ENCODE results near the gene BCL6B.

The BCL6B gene

DNA sequence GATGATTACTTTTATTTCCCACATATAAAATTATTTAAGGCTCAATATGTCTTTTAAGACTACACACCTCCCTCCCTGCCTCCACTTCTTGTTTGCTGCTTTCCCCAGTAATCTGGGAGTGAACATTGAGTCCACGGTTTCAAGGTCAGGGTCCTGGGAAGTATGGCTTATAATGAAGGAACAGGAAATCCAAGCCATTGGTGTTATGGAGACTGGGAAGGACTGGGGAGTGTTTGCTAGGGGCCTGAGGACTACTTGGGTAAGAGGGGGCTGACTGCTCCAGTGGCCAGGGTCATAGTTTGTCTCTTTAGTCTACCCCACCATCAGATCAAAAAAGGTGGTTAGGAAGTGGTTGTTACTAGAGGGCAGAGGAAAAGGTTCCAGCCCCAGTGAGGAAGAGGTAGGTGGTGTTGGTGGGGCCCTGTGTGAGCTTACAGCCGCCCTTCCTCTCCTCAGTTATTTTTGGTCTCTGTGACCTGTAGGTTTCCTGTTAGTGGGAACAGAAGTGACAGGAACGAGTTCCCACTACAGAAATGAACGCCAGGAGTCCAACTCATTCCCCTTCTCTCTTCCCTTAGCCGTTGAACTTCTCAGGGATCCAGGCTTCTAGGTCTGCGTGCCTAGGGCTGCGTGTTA, 12.2 kb downstream of the BCL6B start:
- H3K4me1 ChIP-seq (ENCODE audit: control insufficient read depth, insufficient read depth, low read length) = 0 out of 2 replicates have a peak, but pooled peaks cover 6% of the 10 kb centered on the region
- H3K36me3 ChIP-seq (ENCODE audit: control insufficient read depth, insufficient read depth, low read length) = no peaks in the 10 kb centered on the region
- H3K27me3 ChIP-seq (ENCODE audit: control insufficient read depth, insufficient read depth, low read length) = no peaks in the 10 kb centered on the region
- H3K4me3 ChIP-seq (ENCODE audit: low read depth, low read length) = peak overlapping the region; percentile 79
- no peaks in the 10 kb centered on the region for H3K9me3 ChIP-seq (ENCODE audit: control insufficient read depth, insufficient read depth, low read length)
- 0 out of 2 replicates have a peak overlapping the region, but pooled peaks have one; percentile 11 for H3K9ac ChIP-seq (ENCODE audit: low read depth, low read length)
- peak overlapping the region; percentile 36 for H3K27ac ChIP-seq (ENCODE audit: low read depth, low read length)

GRCh38 chr17:7035591-7036368, 12.9 kb downstream of the BCL6B start, which contains the start of gene SLC16A13:
TSS of gene SLC16A13 (plus strand) at chr17:7036015. CDS start at chr17:7036383, 368 bp downstream.
- peak within 1 kb of the TSS; percentile 79 for H3K4me3 ChIP-seq (ENCODE audit: low read depth, low read length)
- no peaks in the 10 kb centered on the region for H3K9me3 ChIP-seq (ENCODE audit: control insufficient read depth, insufficient read depth, low read length)
- H3K4me1 ChIP-seq (ENCODE audit: control insufficient read depth, insufficient read depth, low read length) = 0 out of 2 replicates have a peak, but pooled peaks cover 6% of the 10 kb centered on the region
- no peaks in the 10 kb centered on the region for H3K36me3 ChIP-seq (ENCODE audit: control insufficient read depth, insufficient read depth, low read length)
- peak within 1 kb of the TSS; percentile 61 for H3K27ac ChIP-seq (ENCODE audit: low read depth, low read length)
- no peaks in the 10 kb centered on the region for H3K27me3 ChIP-seq (ENCODE audit: control insufficient read depth, insufficient read depth, low read length)
- H3K9ac ChIP-seq (ENCODE audit: low read depth, low read length) = peak within 1 kb of the TSS; percentile 11; the same call in 1 of the 2 replicates

DNA sequence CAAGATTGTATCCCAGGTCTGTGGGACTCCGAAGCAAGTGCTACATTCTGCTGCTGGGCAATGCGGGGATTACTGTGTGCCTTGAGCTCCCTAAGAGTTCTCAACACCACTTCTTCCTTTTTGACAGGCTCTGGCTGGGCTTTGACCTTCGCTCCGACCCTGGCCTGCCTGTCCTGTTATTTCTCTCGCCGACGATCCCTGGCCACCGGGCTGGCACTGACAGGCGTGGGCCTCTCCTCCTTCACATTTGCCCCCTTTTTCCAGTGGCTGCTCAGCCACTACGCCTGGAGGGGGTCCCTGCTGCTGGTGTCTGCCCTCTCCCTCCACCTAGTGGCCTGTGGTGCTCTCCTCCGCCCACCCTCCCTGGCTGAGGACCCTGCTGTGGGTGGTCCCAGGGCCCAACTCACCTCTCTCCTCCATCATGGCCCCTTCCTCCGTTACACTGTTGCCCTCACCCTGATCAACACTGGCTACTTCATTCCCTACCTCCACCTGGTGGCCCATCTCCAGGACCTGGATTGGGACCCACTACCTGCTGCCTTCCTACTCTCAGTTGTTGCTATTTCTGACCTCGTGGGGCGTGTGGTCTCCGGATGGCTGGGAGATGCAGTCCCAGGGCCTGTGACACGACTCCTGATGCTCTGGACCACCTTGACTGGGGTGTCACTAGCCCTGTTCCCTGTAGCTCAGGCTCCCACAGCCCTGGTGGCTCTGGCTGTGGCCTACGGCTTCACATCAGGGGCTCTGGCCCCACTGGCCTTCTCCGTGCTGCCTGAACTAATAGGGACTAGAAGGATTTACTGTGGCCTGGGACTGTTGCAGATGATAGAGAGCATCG, 15.4 kb downstream of the BCL6B start:
- Histone ChIP-seq H3K4me3 (ENCODE audit: low read depth, low read length) (no peak overlapping the region), H3K9me3 (ENCODE audit: control insufficient read depth, insufficient read depth, low read length) (no peaks in the 10 kb centered on the region), H3K9ac (ENCODE audit: low read depth, low read length) (no peak overlapping the region), H3K27ac (ENCODE audit: low read depth, low read length) (no peak overlapping the region), H3K36me3 (ENCODE audit: control insufficient read depth, insufficient read depth, low read length) (no peaks in the 10 kb centered on the region), H3K27me3 (ENCODE audit: control insufficient read depth, insufficient read depth, low read length) (peaks cover 16% of the 10 kb centered on the region), H3K4me1 (ENCODE audit: control insufficient read depth, insufficient read depth, low read length) (peaks cover 13% of the 10 kb centered on the region; the same call in 1 of the 2 replicates)

DNA sequence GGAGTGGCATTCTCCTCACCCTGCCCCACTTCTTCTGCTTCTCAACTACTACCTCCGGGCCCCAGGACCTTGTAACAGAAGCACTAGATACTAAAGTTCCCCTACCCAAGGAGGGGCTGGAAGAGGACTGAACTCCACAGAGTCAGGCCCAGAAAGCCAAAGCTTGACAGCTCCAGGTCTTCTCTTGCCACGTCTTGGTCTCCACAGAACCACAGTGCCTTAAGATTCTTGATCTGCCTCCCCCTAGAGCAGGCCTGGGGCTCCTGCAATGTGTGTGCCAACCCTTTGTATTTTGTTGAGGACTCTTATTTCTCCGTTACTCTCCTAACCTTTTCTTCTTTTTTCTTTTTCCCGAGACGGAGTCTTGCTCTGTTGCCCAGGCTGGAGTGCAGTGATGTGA, 17.0 kb downstream of the BCL6B start:
- H3K27me3 ChIP-seq (ENCODE audit: control insufficient read depth, insufficient read depth, low read length) = peaks cover 32% of the 10 kb centered on the region
- no peak overlapping the region for H3K4me3 ChIP-seq (ENCODE audit: low read depth, low read length)
- no peak overlapping the region for H3K27ac ChIP-seq (ENCODE audit: low read depth, low read length)
- peaks cover 12% of the 10 kb centered on the region; the same call in 1 of the 2 replicates for H3K4me1 ChIP-seq (ENCODE audit: control insufficient read depth, insufficient read depth, low read length)
- H3K9ac ChIP-seq (ENCODE audit: low read depth, low read length) = no peak overlapping the region
- H3K9me3 ChIP-seq (ENCODE audit: control insufficient read depth, insufficient read depth, low read length) = no peaks in the 10 kb centered on the region
- no peaks in the 10 kb centered on the region for H3K36me3 ChIP-seq (ENCODE audit: control insufficient read depth, insufficient read depth, low read length)

GRCh38 chr17:7041607-7042500, 19.0 kb downstream of the BCL6B start:
- Histone ChIP-seq H3K4me1 (ENCODE audit: control insufficient read depth, insufficient read depth, low read length) (peaks cover 16% of the 10 kb centered on the region), H3K27me3 (ENCODE audit: control insufficient read depth, insufficient read depth, low read length) (peaks cover 49% of the 10 kb centered on the region), H3K9me3 (ENCODE audit: control insufficient read depth, insufficient read depth, low read length) (no peaks in the 10 kb centered on the region), H3K36me3 (ENCODE audit: control insufficient read depth, insufficient read depth, low read length) (no peaks in the 10 kb centered on the region), H3K4me3 (ENCODE audit: low read depth, low read length) (peak overlapping the region; percentile 69), H3K27ac (ENCODE audit: low read depth, low read length) (no peak overlapping the region), H3K9ac (ENCODE audit: low read depth, low read length) (no peak overlapping the region)

DNA sequence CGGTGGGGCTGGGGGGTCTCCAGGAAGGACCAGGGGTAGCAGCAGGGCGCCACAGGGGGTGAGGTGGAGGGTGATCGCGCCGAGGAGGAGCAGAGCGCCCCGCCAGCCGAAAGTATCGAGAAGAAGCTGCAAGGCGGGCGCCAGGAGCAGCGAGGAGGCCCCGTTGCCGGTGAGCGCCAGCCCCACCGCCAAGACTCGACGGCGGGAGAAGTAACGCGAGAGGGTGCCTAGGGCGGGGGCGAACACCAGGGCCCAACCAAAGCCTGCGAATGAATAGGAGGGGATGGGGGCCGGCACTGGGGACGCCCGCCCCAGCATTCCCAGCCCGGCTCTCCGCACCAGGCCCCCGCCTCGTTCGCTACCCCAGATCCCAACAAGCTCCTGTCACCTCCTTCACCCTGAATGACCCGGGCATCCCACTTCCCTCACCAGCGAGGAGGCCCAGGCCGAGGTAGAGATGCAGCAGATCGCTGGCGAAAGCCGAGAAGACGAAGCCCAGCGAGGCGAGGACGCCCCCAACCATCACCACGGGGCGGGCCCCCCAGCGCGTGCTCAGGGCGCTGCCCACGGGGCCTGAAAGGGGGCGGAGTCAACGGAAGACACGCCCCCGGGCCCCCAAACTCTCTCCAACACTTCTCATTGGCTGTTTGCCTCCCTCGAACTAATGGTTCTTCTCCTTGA, 19.8 kb downstream of the BCL6B start:
- Histone ChIP-seq H3K4me3 (ENCODE audit: low read depth, low read length) (peak overlapping the region; percentile 69), H3K4me1 (ENCODE audit: control insufficient read depth, insufficient read depth, low read length) (peaks cover 19% of the 10 kb centered on the region), H3K9me3 (ENCODE audit: control insufficient read depth, insufficient read depth, low read length) (no peaks in the 10 kb centered on the region), H3K9ac (ENCODE audit: low read depth, low read length) (no peak overlapping the region), H3K27ac (ENCODE audit: low read depth, low read length) (no peak overlapping the region), H3K36me3 (ENCODE audit: control insufficient read depth, insufficient read depth, low read length) (no peaks in the 10 kb centered on the region), H3K27me3 (ENCODE audit: control insufficient read depth, insufficient read depth, low read length) (peaks cover 49% of the 10 kb centered on the region)

DNA sequence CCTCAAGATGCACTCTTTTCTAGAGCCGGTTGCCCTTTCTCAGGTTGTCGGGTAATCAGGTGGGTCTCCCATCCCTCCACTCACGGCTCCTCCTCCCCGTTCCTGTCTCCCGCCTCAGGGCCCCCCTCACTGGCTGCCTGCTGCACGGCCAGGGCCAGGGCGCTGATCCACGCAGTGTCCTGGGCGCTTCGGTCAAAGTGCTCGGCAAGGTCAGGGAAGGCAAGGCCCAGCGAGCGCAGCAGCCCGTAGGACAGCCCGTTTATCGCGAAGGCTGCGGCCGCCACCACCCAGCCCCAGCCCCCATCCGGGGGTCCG, 20.3 kb downstream of the BCL6B start:
- Histone ChIP-seq H3K9ac (ENCODE audit: low read depth, low read length) (no peak overlapping the region), H3K4me3 (ENCODE audit: low read depth, low read length) (peak overlapping the region; percentile 69)

DNA sequence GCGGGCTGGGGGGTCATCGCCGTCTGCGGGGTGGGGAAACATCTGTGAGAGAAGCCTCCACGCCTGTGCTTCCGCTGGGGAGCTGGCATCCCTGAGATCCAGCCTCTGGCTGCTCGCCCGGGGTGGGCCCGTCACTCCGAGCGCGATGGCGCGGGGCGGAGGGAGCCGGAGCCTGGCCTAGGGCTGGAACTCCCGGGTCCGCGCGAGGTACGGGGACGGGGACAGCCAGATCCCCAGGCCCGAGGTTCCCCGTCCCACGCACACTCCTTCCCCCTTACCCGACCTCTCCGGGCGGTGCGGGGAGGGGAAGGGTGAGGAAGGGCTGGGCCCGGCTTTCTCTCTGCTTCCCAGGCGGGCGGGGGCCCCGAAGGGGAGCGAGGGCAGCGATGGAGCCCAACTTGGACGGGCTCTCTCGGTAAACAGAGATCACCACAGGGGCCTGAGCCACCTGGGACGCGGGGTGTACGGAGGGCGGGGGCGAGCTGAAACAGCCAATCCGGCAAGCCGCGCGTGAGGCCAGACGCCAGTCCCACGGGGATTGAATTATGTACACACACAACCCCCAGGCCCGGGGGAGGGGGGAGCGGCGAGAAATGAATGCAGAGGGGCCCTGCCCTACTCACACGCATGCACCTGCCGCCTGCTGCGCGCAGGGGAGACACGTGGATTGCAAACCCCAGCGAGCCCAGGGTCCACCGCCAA, 20.8 kb downstream of the BCL6B start, which contains the start of gene SLC16A11:
TSS of gene SLC16A11 (minus strand) at position 596 of the 702 bp plus-strand sequence. CDS start at position 17, 579 bp downstream.
- peaks cover 49% of the 10 kb centered on the region for H3K27me3 ChIP-seq (ENCODE audit: control insufficient read depth, insufficient read depth, low read length)
- H3K9me3 ChIP-seq (ENCODE audit: control insufficient read depth, insufficient read depth, low read length) = no peaks in the 10 kb centered on the region
- no peaks in the 10 kb centered on the region for H3K36me3 ChIP-seq (ENCODE audit: control insufficient read depth, insufficient read depth, low read length)
- H3K4me1 ChIP-seq (ENCODE audit: control insufficient read depth, insufficient read depth, low read length) = peaks cover 19% of the 10 kb centered on the region
- no peak within 1 kb of the TSS for H3K27ac ChIP-seq (ENCODE audit: low read depth, low read length)
- H3K9ac ChIP-seq (ENCODE audit: low read depth, low read length) = no peak within 1 kb of the TSS
- H3K4me3 ChIP-seq (ENCODE audit: low read depth, low read length) = peak within 1 kb of the TSS; percentile 69

More for the DNA sequence above, 20.3 kb downstream of the BCL6B start:
- no peaks in the 10 kb centered on the region for H3K9me3 ChIP-seq (ENCODE audit: control insufficient read depth, insufficient read depth, low read length)
- H3K4me1 ChIP-seq (ENCODE audit: control insufficient read depth, insufficient read depth, low read length) = peaks cover 19% of the 10 kb centered on the region
- no peaks in the 10 kb centered on the region for H3K36me3 ChIP-seq (ENCODE audit: control insufficient read depth, insufficient read depth, low read length)
- peaks cover 49% of the 10 kb centered on the region for H3K27me3 ChIP-seq (ENCODE audit: control insufficient read depth, insufficient read depth, low read length)
- H3K27ac ChIP-seq (ENCODE audit: low read depth, low read length) = no peak overlapping the region

- H3K27ac ChIP-seq (ENCODE audit: low read depth, low read length) = no peak overlapping the region
- H3K4me3 ChIP-seq (ENCODE audit: low read depth, low read length) = peak overlapping the region; percentile 69
- H3K9me3 ChIP-seq (ENCODE audit: control insufficient read depth, insufficient read depth, low read length) = no peaks in the 10 kb centered on the region
- peaks cover 49% of the 10 kb centered on the region for H3K27me3 ChIP-seq (ENCODE audit: control insufficient read depth, insufficient read depth, low read length)
- H3K36me3 ChIP-seq (ENCODE audit: control insufficient read depth, insufficient read depth, low read length) = no peaks in the 10 kb centered on the region
- H3K9ac ChIP-seq (ENCODE audit: low read depth, low read length) = no peak overlapping the region
- peaks cover 19% of the 10 kb centered on the region for H3K4me1 ChIP-seq (ENCODE audit: control insufficient read depth, insufficient read depth, low read length)
These were observed 22.8 kb downstream of the BCL6B start for GRCh38 chr17:7045492-7046126.
